Activated B cell treated with CpG ODN at 0.5 μM for 24 hours (primary cell): Measurements from ENCODE around the gene BEST1. TPM values are rescaled to one million over a fixed set of nuclear protein-coding genes. Genes with fewer than 3 reads are reported as not detected.
"Not testable (repeated sequence)": the region's sequence is repeated elsewhere in the genome, so short reads cannot be mapped to it uniquely, and the experiment has no call there.

Experiments used
- ATAC-seq: fragments of 200-7000 bp; cut with Tn5 transposase; one replicate; pipeline ENCODE4 v1.10.0; 2021; ENCODE audit warnings: low read depth, mild to moderate bottlenecking, moderate library complexity
- CTCF ChIA-PET: fragments of 350-600 bp; sonication (Branson Sonifier 250); formaldehyde crosslinking; loops from one replicate; lab custom pipeline; 2021; ENCODE audit warnings: antibody characterized with exemption; lab: Charles Lee
- POLR2A ChIA-PET: fragments of 350-600 bp; sonication (Branson Sonifier 250); formaldehyde crosslinking; loops from one replicate; lab custom pipeline; 2021; ENCODE audit warnings: antibody characterized with exemption; lab: Charles Lee
- DNase-seq: peaks from one replicate; pipeline ENCODE4 v3.0.0; 2022
- H3K27ac Mint-ChIP-seq: one replicate; pipeline ENCODE4 v1.8.0; 2020; ENCODE audit warnings: mixed read lengths
- H3K27me3 Mint-ChIP-seq: one replicate; pipeline ENCODE4 v1.8.0; 2021; ENCODE audit warnings: mixed read lengths
- H3K36me3 Mint-ChIP-seq: one replicate; pipeline ENCODE4 v1.8.0; 2021; ENCODE audit warnings: low read depth, mixed read lengths
- H3K4me1 Mint-ChIP-seq: one replicate; pipeline ENCODE4 v1.8.0; 2021; ENCODE audit warnings: mixed read lengths
- H3K4me3 Mint-ChIP-seq: one replicate; pipeline ENCODE4 v1.8.0; 2020; ENCODE audit warnings: mild to moderate bottlenecking, mixed read lengths
- H3K9me3 Mint-ChIP-seq: one replicate; pipeline ENCODE4 v1.8.0; 2020; ENCODE audit warnings: mixed read lengths
- CTCF ChIP-seq: fragments of 200-600 bp; IDR thresholded peaks from one replicate; pipeline ENCODE4 v1.8.0; 2022; ENCODE audit warnings: antibody characterized with exemption, mild to moderate bottlenecking
- intact Hi-C: fragments of 100-400 bp; cut with micrococcal nuclease; formaldehyde crosslinking; loops from one replicate; pipeline ENCODE4 v1.15.1; 2024
- total RNA-seq: library from RNA; stranded (reverse); gene quantifications from 2 replicates; pipeline ENCODE4 v1.2.3, GENCODE V29; 2022

The BEST1 gene
- total RNA-seq, 1 donor from 2014 or later = 0.16 TPM

- ChIA-PET POLR2A (interaction anchor here (1.4 to 2.3 kb wide), 6 partner anchors 10 to 147 kb away, joined by 7 to 24 read pairs (median 8); no protein-coding TSS in a partner anchor), CTCF (interaction anchor here (1.9 to 3.2 kb wide), 4 partner anchors 10 to 119 kb away, joined by 5 to 23 read pairs (median 10); no protein-coding TSS in a partner anchor)
- intact Hi-C loops = loop anchor here (1.0 kb wide), 3 partner anchors 7 to 70 kb away; no protein-coding TSS in a partner anchor
- no peaks in the 10 kb centered on the region for H3K9me3 Mint-ChIP-seq
- DNase-seq (no peak), ATAC-seq (no peak)
- peaks cover 57% of the 10 kb centered on the region for H3K36me3 Mint-ChIP-seq
- no peaks in the 10 kb centered on the region for H3K27me3 Mint-ChIP-seq
- H3K27ac Mint-ChIP-seq = peak overlapping the region; percentile 96
- H3K4me3 Mint-ChIP-seq = peak overlapping the region; percentile 80
- no peak for TF ChIP-seq CTCF
- H3K4me1 Mint-ChIP-seq = peaks cover 63% of the 10 kb centered on the region
Measured at GRCh38 chr11:61962213-61963015, 12.3 kb downstream of the BEST1 start.

GRCh38 chr11:61963016-61963281 is 12.8 kb downstream of the BEST1 start:
- DNase-seq = no peak
- H3K27me3 Mint-ChIP-seq = no peaks in the 10 kb centered on the region
- ChIA-PET POLR2A (interaction anchor here (0.8 to 2.3 kb wide), 11 partner anchors 10 to 606 kb away, joined by 3 to 24 read pairs (median 7); no protein-coding TSS in a partner anchor), CTCF (interaction anchor here (1.0 to 3.2 kb wide), 5 partner anchors 10 to 119 kb away, joined by 3 to 23 read pairs (median 8); no protein-coding TSS in a partner anchor)
- ATAC-seq = no peak
- TF ChIP-seq CTCF = no peak
- H3K4me1 Mint-ChIP-seq = peaks cover 63% of the 10 kb centered on the region
- H3K4me3 Mint-ChIP-seq = peak overlapping the region; percentile 80
- H3K36me3 Mint-ChIP-seq = peaks cover 57% of the 10 kb centered on the region
- peak overlapping the region; percentile 96 for H3K27ac Mint-ChIP-seq
- no peaks in the 10 kb centered on the region for H3K9me3 Mint-ChIP-seq
- intact Hi-C loops = loop anchor here (1.0 kb wide), 3 partner anchors 8 to 71 kb away; no protein-coding TSS in a partner anchor

- ATAC-seq (peak; percentile 16), DNase-seq (peak; percentile 36)
- CTCF ChIA-PET = interaction anchor here (0.8 to 3.2 kb wide), 6 partner anchors 9 to 118 kb away, joined by 3 to 23 read pairs (median 6); no protein-coding TSS in a partner anchor
- Mint-ChIP-seq H3K9me3 (no peaks in the 10 kb centered on the region), H3K36me3 (peaks cover 57% of the 10 kb centered on the region), H3K4me3 (peak overlapping the region; percentile 80), H3K4me1 (peaks cover 66% of the 10 kb centered on the region), H3K27me3 (no peaks in the 10 kb centered on the region), H3K27ac (peak overlapping the region; percentile 96)
- intact Hi-C loops = loop anchor here (1.0 kb wide), 3 partner anchors 8 to 71 kb away; no protein-coding TSS in a partner anchor
- TF ChIP-seq CTCF = no peak
- POLR2A ChIA-PET = interaction anchor here (0.7 to 2.3 kb wide), 13 partner anchors 9 to 606 kb away, joined by 3 to 24 read pairs (median 4); no protein-coding TSS in a partner anchor
Measured at GRCh38 chr11:61963282-61964057, 13.3 kb downstream of the BEST1 start.

- TF ChIP-seq CTCF = no peak
- peaks cover 67% of the 10 kb centered on the region for H3K4me1 Mint-ChIP-seq
- H3K4me3 Mint-ChIP-seq = peak overlapping the region; percentile 93
- intact Hi-C loops = no loop called here
- ATAC-seq (no peak), DNase-seq (peak; percentile 12)
- no peaks in the 10 kb centered on the region for H3K27me3 Mint-ChIP-seq
- H3K36me3 Mint-ChIP-seq = peaks cover 55% of the 10 kb centered on the region
- H3K9me3 Mint-ChIP-seq = no peaks in the 10 kb centered on the region
- ChIA-PET POLR2A (interaction anchor here (0.6 to 2.3 kb wide), 13 partner anchors 9 to 586 kb away, joined by 3 to 24 read pairs (median 4); no protein-coding TSS in a partner anchor), CTCF (interaction anchor here (0.8 to 3.2 kb wide), 5 partner anchors 15 to 117 kb away, joined by 3 to 23 read pairs (median 11); no protein-coding TSS in a partner anchor)
- H3K27ac Mint-ChIP-seq = peak overlapping the region; percentile 96
Measured at GRCh38 chr11:61964058-61964665, 14.0 kb downstream of the BEST1 start.

GRCh38 chr11:61964666-61965271 is 14.6 kb downstream of the BEST1 start:
- peak overlapping the region; percentile 96 for H3K27ac Mint-ChIP-seq
- ChIA-PET POLR2A (interaction anchor here (0.6 to 4.8 kb wide), 14 partner anchors 11 to 892 kb away, joined by 3 to 45 read pairs (median 4); partner anchors contain the start of genes FADS1, FADS3, FEN1 and TMEM258), CTCF (interaction anchor here (1.2 to 3.2 kb wide), 5 partner anchors 18 to 117 kb away, joined by 3 to 23 read pairs (median 10); no protein-coding TSS in a partner anchor)
- H3K9me3 Mint-ChIP-seq, ATAC-seq, H3K27me3 Mint-ChIP-seq: not testable (repeated sequence)
- peak; percentile 10 for DNase-seq
- peak overlapping the region; percentile 93 for H3K4me3 Mint-ChIP-seq
- H3K36me3 Mint-ChIP-seq = peaks cover 53% of the 10 kb centered on the region
- intact Hi-C loops = loop anchor here (1.0 to 5.0 kb wide), 5 partner anchors 61 to 607 kb away; partner anchors contain the start of genes FEN1 and TMEM258
- peaks cover 66% of the 10 kb centered on the region for H3K4me1 Mint-ChIP-seq
